WTC11 (cell line): ENCODE data around the gene PLCH2. TPM values are rescaled to one million over a fixed set of nuclear protein-coding genes. Genes with fewer than 3 reads are reported as not detected.

ENCODE experiments used
- ATAC-seq: fragments of 200-7000 bp; cut with Tn5 transposase; 2 replicates; pipeline ENCODE4 v1.10.0; 2021; ENCODE audit warnings: mild to moderate bottlenecking, moderate library complexity
- CTCF ChIA-PET: fragments of 300-600 bp; sonication (Branson Sonifier 250); formaldehyde crosslinking; loops from one replicate; lab custom pipeline; 2021; ENCODE audit warnings: antibody characterized with exemption; lab: Charles Lee
- POLR2A ChIA-PET: fragments of 350-600 bp; sonication (Branson Sonifier 250); formaldehyde crosslinking; loops from one replicate; lab custom pipeline; 2021; ENCODE audit warnings: antibody characterized with exemption; lab: Charles Lee
- DNase-seq: peaks from one replicate; pipeline ENCODE4 v3.0.0; 2021; ENCODE audit warnings: low spot score
- H3K27ac Mint-ChIP-seq: 2 replicates; pipeline ENCODE4 v1.8.0; 2021; ENCODE audit warnings: mixed read lengths
- H3K27me3 Mint-ChIP-seq: 2 replicates; pipeline ENCODE4 v1.8.0; 2021; ENCODE audit warnings: low read depth, mild to moderate bottlenecking, moderate library complexity, mixed read lengths
- H3K36me3 Mint-ChIP-seq: 2 replicates; pipeline ENCODE4 v1.8.0; 2021; ENCODE audit warnings: mixed read lengths
- H3K4me1 Mint-ChIP-seq: 2 replicates; pipeline ENCODE4 v1.8.0; 2022; ENCODE audit warnings: mixed read lengths
- H3K4me3 Mint-ChIP-seq: 2 replicates; pipeline ENCODE4 v1.8.0; 2021; ENCODE audit warnings: mild to moderate bottlenecking, moderate library complexity, mixed read lengths
- H3K9me3 Mint-ChIP-seq: 2 replicates; pipeline ENCODE4 v1.8.0; 2021; ENCODE audit warnings: mixed read lengths
- AR ChIP-seq: fragments of 250-450 bp; sonication (Bioruptor Pico); IDR thresholded peaks from 2 replicates; pipeline ENCODE4 v1.9.0; 2021; ENCODE audit warnings: mild to moderate bottlenecking
- CBFB ChIP-seq: sonication (generic); formaldehyde crosslinking; IDR thresholded peaks from 2 replicates; pipeline ENCODE4 v1.8.1; 2022; ENCODE audit warnings: mild to moderate bottlenecking, low read depth, missing genetic modification reagents
- CTCF ChIP-seq: fragments of 200-600 bp; IDR thresholded peaks from 2 replicates; pipeline ENCODE4 v1.8.0; 2022; ENCODE audit warnings: antibody characterized with exemption
- EMX1 ChIP-seq: fragments of 250-450 bp; sonication (Bioruptor Pico); IDR thresholded peaks from 2 replicates; pipeline ENCODE4 v1.8.0; 2021; ENCODE audit warnings: mild to moderate bottlenecking
- FOXP1 ChIP-seq: sonication (generic); formaldehyde crosslinking; IDR thresholded peaks from 2 replicates; pipeline ENCODE4 v1.8.0; 2022; ENCODE audit warnings: missing genetic modification reagents, mild to moderate bottlenecking, moderate library complexity, borderline replicate concordance
- FOXP4 ChIP-seq: sonication (generic); formaldehyde crosslinking; IDR thresholded peaks from 2 replicates; pipeline ENCODE4 v1.8.0; 2022; ENCODE audit warnings: mild to moderate bottlenecking, missing genetic modification reagents
- HMGA2 ChIP-seq: fragments of 250-450 bp; sonication (Bioruptor Pico); IDR thresholded peaks from 2 replicates; pipeline ENCODE4 v1.4.0; 2021; ENCODE audit warnings: mild to moderate bottlenecking, moderate library complexity
- NFATC4 ChIP-seq: fragments of 250-450 bp; sonication (Bioruptor Pico); IDR thresholded peaks from 2 replicates; pipeline ENCODE4 v1.9.0; 2021; ENCODE audit warnings: mild to moderate bottlenecking
- PREB ChIP-seq: sonication (generic); formaldehyde crosslinking; IDR thresholded peaks from 2 replicates; pipeline ENCODE4 v1.8.1; 2022; ENCODE audit warnings: mild to moderate bottlenecking, missing genetic modification reagents, moderate library complexity, borderline replicate concordance
- SOX15 ChIP-seq: fragments of 250-450 bp; sonication (Bioruptor Pico); IDR thresholded peaks from 2 replicates; pipeline ENCODE4 v1.9.0; 2021; ENCODE audit warnings: mild to moderate bottlenecking
- TP53 ChIP-seq: sonication (generic); formaldehyde crosslinking; IDR thresholded peaks from 2 replicates; pipeline ENCODE4 v1.8.1; 2023; ENCODE audit warnings: mild to moderate bottlenecking, missing genetic modification reagents
- ZNF138 ChIP-seq: sonication (generic); formaldehyde crosslinking; conservative IDR thresholded peaks from 2 replicates; pipeline ENCODE4 v1.8.1; 2022; ENCODE audit warnings: mild to moderate bottlenecking, moderate library complexity, missing genetic modification reagents
- ZNF263 ChIP-seq: sonication (generic); formaldehyde crosslinking; IDR thresholded peaks from 2 replicates; pipeline ENCODE4 v1.8.1; 2022; ENCODE audit warnings: low read depth, mild to moderate bottlenecking, moderate library complexity, missing genetic modification reagents
- ZNF671 ChIP-seq: fragments of 250-450 bp; sonication (Bioruptor Pico); IDR thresholded peaks from 2 replicates; pipeline ENCODE4 v1.8.0; 2021; ENCODE audit warnings: mild to moderate bottlenecking
- total RNA-seq: library from RNA; stranded (reverse); gene quantifications from 3 replicates; pipeline ENCODE4 v1.2.3, GENCODE V29; 2021
- TF ChIP-seq, protein P1 (sequence below): sonication (generic); formaldehyde crosslinking; IDR thresholded peaks from 2 replicates; pipeline ENCODE4 v1.8.1; 2022; ENCODE audit warnings: mild to moderate bottlenecking, moderate library complexity, missing genetic modification reagents
- TF ChIP-seq, protein P2 (sequence below): sonication (generic); formaldehyde crosslinking; IDR thresholded peaks from 2 replicates; pipeline ENCODE4 v1.8.0; 2023; ENCODE audit warnings: missing genetic modification reagents, mild to moderate bottlenecking, borderline replicate concordance
- TF ChIP-seq, protein P3 (sequence below): fragments of 250-450 bp; sonication (Bioruptor Pico); IDR thresholded peaks from 2 replicates; pipeline ENCODE4 v1.8.0; 2021; ENCODE audit warnings: mild to moderate bottlenecking
- TF ChIP-seq, protein P4 (sequence below): fragments of 250-450 bp; sonication (Bioruptor Pico); IDR thresholded peaks from 2 replicates; pipeline ENCODE4 v2.1.2; 2022; ENCODE audit warnings: mild to moderate bottlenecking, moderate library complexity

The PLCH2 gene
- total RNA-seq, 1 experiment from 2014 or later: 0.17 TPM

DNA sequence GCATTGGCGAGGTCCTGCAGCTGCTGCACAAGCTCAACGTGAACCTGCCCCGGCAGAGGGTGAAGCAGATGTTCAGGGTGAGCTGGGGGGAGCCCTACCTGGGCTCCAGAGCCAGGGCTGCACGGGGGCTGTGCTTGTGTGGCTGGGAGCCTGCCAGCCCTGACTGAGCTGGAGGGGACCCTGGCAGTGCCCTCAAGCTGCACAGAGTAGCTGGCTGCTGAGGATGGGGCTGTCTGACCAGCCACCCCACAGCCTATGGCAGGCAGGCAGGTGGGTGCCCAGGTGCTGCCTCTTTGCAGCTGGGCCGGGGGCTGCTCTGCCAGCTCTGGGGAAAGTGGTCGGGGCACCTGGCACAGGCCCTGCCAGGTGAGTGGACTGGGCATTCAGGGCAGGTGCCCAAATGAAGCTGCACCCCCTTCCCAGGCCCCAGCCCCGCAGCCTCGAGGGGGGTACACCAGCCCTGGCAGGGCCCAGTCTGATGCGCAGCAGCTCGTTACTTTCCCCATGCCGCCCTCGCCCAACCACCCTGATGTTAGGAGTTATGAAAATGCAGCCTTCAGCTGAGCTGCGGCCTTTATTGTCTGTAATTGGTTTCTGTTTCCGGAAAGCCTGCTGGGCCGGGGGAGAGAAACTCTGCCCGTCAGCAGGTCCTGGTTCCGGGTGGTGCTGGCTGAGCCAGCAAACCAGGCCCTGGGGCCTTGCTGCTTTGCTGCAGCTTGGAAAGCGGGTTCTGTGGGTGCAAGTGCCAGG lies 4.3 kb downstream of the PLCH2 start:
- TF ChIP-seq HMGA2 (CRISPR knock-in tag): no peak
- no peak for TF ChIP-seq EMX1 (CRISPR knock-in tag)
- TF ChIP-seq, protein P1, sequence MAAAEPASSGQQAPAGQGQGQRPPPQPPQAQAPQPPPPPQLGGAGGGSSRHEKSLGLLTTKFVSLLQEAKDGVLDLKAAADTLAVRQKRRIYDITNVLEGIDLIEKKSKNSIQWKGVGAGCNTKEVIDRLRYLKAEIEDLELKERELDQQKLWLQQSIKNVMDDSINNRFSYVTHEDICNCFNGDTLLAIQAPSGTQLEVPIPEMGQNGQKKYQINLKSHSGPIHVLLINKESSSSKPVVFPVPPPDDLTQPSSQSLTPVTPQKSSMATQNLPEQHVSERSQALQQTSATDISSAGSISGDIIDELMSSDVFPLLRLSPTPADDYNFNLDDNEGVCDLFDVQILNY: no peak
- TF ChIP-seq ZNF263 (CRISPR knock-in tag): no peak
- TF ChIP-seq, protein P2, sequence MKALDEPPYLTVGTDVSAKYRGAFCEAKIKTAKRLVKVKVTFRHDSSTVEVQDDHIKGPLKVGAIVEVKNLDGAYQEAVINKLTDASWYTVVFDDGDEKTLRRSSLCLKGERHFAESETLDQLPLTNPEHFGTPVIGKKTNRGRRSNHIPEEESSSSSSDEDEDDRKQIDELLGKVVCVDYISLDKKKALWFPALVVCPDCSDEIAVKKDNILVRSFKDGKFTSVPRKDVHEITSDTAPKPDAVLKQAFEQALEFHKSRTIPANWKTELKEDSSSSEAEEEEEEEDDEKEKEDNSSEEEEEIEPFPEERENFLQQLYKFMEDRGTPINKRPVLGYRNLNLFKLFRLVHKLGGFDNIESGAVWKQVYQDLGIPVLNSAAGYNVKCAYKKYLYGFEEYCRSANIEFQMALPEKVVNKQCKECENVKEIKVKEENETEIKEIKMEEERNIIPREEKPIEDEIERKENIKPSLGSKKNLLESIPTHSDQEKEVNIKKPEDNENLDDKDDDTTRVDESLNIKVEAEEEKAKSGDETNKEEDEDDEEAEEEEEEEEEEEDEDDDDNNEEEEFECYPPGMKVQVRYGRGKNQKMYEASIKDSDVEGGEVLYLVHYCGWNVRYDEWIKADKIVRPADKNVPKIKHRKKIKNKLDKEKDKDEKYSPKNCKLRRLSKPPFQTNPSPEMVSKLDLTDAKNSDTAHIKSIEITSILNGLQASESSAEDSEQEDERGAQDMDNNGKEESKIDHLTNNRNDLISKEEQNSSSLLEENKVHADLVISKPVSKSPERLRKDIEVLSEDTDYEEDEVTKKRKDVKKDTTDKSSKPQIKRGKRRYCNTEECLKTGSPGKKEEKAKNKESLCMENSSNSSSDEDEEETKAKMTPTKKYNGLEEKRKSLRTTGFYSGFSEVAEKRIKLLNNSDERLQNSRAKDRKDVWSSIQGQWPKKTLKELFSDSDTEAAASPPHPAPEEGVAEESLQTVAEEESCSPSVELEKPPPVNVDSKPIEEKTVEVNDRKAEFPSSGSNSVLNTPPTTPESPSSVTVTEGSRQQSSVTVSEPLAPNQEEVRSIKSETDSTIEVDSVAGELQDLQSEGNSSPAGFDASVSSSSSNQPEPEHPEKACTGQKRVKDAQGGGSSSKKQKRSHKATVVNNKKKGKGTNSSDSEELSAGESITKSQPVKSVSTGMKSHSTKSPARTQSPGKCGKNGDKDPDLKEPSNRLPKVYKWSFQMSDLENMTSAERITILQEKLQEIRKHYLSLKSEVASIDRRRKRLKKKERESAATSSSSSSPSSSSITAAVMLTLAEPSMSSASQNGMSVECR: no peak
- TF ChIP-seq NFATC4 (CRISPR knock-in tag): no peak
- TF ChIP-seq, protein P3, sequence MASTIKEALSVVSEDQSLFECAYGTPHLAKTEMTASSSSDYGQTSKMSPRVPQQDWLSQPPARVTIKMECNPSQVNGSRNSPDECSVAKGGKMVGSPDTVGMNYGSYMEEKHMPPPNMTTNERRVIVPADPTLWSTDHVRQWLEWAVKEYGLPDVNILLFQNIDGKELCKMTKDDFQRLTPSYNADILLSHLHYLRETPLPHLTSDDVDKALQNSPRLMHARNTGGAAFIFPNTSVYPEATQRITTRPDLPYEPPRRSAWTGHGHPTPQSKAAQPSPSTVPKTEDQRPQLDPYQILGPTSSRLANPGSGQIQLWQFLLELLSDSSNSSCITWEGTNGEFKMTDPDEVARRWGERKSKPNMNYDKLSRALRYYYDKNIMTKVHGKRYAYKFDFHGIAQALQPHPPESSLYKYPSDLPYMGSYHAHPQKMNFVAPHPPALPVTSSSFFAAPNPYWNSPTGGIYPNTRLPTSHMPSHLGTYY (CRISPR knock-in tag): no peak
- no peak for TF ChIP-seq SOX15
- no peak for TF ChIP-seq AR (CRISPR knock-in tag)
- TF ChIP-seq CTCF: no peak
- TF ChIP-seq FOXP1 (CRISPR knock-in tag): no peak
- no peak for TF ChIP-seq TP53
- TF ChIP-seq FOXP4: no peak
- no peak for TF ChIP-seq CBFB
- TF ChIP-seq ZNF671 (CRISPR knock-in tag): no peak
- no peak for TF ChIP-seq ZNF138 (CRISPR knock-in tag)
- TF ChIP-seq, protein P4, sequence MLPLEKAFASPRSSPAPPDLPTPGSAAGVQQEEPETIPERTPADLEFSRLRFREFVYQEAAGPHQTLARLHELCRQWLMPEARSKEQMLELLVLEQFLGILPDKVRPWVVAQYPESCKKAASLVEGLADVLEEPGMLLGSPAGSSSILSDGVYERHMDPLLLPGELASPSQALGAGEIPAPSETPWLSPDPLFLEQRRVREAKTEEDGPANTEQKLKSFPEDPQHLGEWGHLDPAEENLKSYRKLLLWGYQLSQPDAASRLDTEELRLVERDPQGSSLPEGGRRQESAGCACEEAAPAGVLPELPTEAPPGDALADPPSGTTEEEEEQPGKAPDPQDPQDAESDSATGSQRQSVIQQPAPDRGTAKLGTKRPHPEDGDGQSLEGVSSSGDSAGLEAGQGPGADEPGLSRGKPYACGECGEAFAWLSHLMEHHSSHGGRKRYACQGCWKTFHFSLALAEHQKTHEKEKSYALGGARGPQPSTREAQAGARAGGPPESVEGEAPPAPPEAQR (CRISPR knock-in tag): no peak
- no peak for TF ChIP-seq PREB (CRISPR knock-in tag)
- CTCF ChIA-PET: no interaction called here
- ATAC-seq: no peak

More for the DNA sequence above, 4.3 kb downstream of the PLCH2 start:
- H3K27me3 Mint-ChIP-seq: no peaks in the 10 kb centered on the region
- POLR2A ChIA-PET: no interaction called here
- H3K27ac Mint-ChIP-seq: no peak overlapping the region
- no peak overlapping the region for H3K4me3 Mint-ChIP-seq
- no peaks in the 10 kb centered on the region for H3K36me3 Mint-ChIP-seq
- no peak for DNase-seq
- no peaks in the 10 kb centered on the region for H3K4me1 Mint-ChIP-seq
- no peaks in the 10 kb centered on the region for H3K9me3 Mint-ChIP-seq
